Activated naive CD8-positive, alpha-beta T cell treated with anti-CD3 and anti-CD28 coated beads, Interleukin-2, amount 50 U/mL, for 24 hours (primary cell): ENCODE data around the gene LTBP4.
"Not testable (repeated sequence)": the region's sequence is repeated elsewhere in the genome, so short reads cannot be mapped to it uniquely, and the experiment has no call there.

Experiments used
- ATAC-seq: fragments of 150-1000 bp; cut with Tn5 transposase; one replicate; pipeline ENCODE4 v1.10.0; 2021
- DNase-seq: peaks from one replicate; pipeline ENCODE4 v3.0.0; 2021
- H3K27ac Mint-ChIP-seq: one replicate; pipeline ENCODE4 v1.8.0; 2021; ENCODE audit warnings: mild to moderate bottlenecking, mixed read lengths
- H3K27me3 Mint-ChIP-seq: one replicate; pipeline ENCODE4 v1.8.0; 2021; ENCODE audit warnings: mixed read lengths
- H3K36me3 Mint-ChIP-seq: one replicate; pipeline ENCODE4 v1.8.0; 2021; ENCODE audit warnings: low read depth, mixed read lengths
- H3K4me1 Mint-ChIP-seq: one replicate; pipeline ENCODE4 v1.8.0; 2021; ENCODE audit warnings: mixed read lengths
- H3K4me3 Mint-ChIP-seq: one replicate; pipeline ENCODE4 v1.8.0; 2021; ENCODE audit warnings: mild to moderate bottlenecking, moderate library complexity, mixed read lengths
- H3K9me3 Mint-ChIP-seq: one replicate; pipeline ENCODE4 v1.8.0; 2021; ENCODE audit warnings: mixed read lengths

The LTBP4 gene

GRCh38 chr19:40621966-40622772 lies 21.0 kb downstream of the LTBP4 start:
- Mint-ChIP-seq H3K4me1 (peaks cover 28% of the 10 kb centered on the region), H3K36me3 (peaks cover 38% of the 10 kb centered on the region), H3K27ac (no peak overlapping the region), H3K9me3 (no peaks in the 10 kb centered on the region), H3K4me3 (no peak overlapping the region), H3K27me3 (no peaks in the 10 kb centered on the region)
- no peak for DNase-seq
- no peak for ATAC-seq

GRCh38 chr19:40622773-40623075 lies 21.6 kb downstream of the LTBP4 start:
- ATAC-seq (no peak), DNase-seq (no peak)
- H3K36me3 Mint-ChIP-seq = peaks cover 40% of the 10 kb centered on the region
- H3K27ac Mint-ChIP-seq = no peak overlapping the region
- H3K4me3 Mint-ChIP-seq = no peak overlapping the region
- no peaks in the 10 kb centered on the region for H3K9me3 Mint-ChIP-seq
- H3K4me1 Mint-ChIP-seq = peaks cover 27% of the 10 kb centered on the region
- no peaks in the 10 kb centered on the region for H3K27me3 Mint-ChIP-seq

GRCh38 chr19:40623403-40624251 lies 22.5 kb downstream of the LTBP4 start:
- peak; percentile 39 for DNase-seq
- Mint-ChIP-seq H3K9me3 (no peaks in the 10 kb centered on the region), H3K4me3 (no peak overlapping the region), H3K4me1 (peaks cover 24% of the 10 kb centered on the region), H3K27ac (no peak overlapping the region), H3K36me3 (peaks cover 38% of the 10 kb centered on the region), H3K27me3 (no peaks in the 10 kb centered on the region)
- ATAC-seq = peak; percentile 26

- DNase-seq, H3K9me3 Mint-ChIP-seq, H3K4me3 Mint-ChIP-seq, ATAC-seq, H3K27me3 Mint-ChIP-seq: not testable (repeated sequence)
- Mint-ChIP-seq H3K4me1 (peaks cover 19% of the 10 kb centered on the region), H3K27ac (peak overlapping the region; percentile 7), H3K36me3 (peaks cover 33% of the 10 kb centered on the region)
These were observed 23.4 kb downstream of the LTBP4 start for GRCh38 chr19:40624369-40625153.

- DNase-seq = no peak
- peaks cover 36% of the 10 kb centered on the region for H3K36me3 Mint-ChIP-seq
- H3K4me1 Mint-ChIP-seq = peaks cover 18% of the 10 kb centered on the region
- H3K9me3 Mint-ChIP-seq = no peaks in the 10 kb centered on the region
- ATAC-seq = no peak
- no peak overlapping the region for H3K4me3 Mint-ChIP-seq
- no peaks in the 10 kb centered on the region for H3K27me3 Mint-ChIP-seq
- H3K27ac Mint-ChIP-seq = peak overlapping the region; percentile 12
These were observed 24.4 kb downstream of the LTBP4 start for GRCh38 chr19:40625406-40626120.

GRCh38 chr19:40626918-40627317 lies 25.7 kb downstream of the LTBP4 start:
- H3K4me3 Mint-ChIP-seq = no peak overlapping the region
- H3K36me3 Mint-ChIP-seq = peaks cover 30% of the 10 kb centered on the region
- no peaks in the 10 kb centered on the region for H3K27me3 Mint-ChIP-seq
- H3K9me3 Mint-ChIP-seq = no peaks in the 10 kb centered on the region
- DNase-seq (no peak), ATAC-seq (no peak)
- peaks cover 13% of the 10 kb centered on the region for H3K4me1 Mint-ChIP-seq
- no peak overlapping the region for H3K27ac Mint-ChIP-seq

GRCh38 chr19:40627486-40628279 lies 26.5 kb downstream of the LTBP4 start:
- H3K36me3 Mint-ChIP-seq = peaks cover 28% of the 10 kb centered on the region
- H3K4me1 Mint-ChIP-seq = peaks cover 12% of the 10 kb centered on the region
- no peak for DNase-seq
- H3K9me3 Mint-ChIP-seq = no peaks in the 10 kb centered on the region
- no peaks in the 10 kb centered on the region for H3K27me3 Mint-ChIP-seq
- H3K27ac Mint-ChIP-seq = no peak overlapping the region
- H3K4me3 Mint-ChIP-seq = no peak overlapping the region
- peak; percentile 25 for ATAC-seq

GRCh38 chr19:40629346-40629745 lies 28.2 kb downstream of the LTBP4 start:
- no peak for ATAC-seq
- Mint-ChIP-seq H3K27me3 (no peaks in the 10 kb centered on the region), H3K27ac (peak overlapping the region; percentile 67), H3K36me3 (peaks cover 25% of the 10 kb centered on the region), H3K9me3 (no peaks in the 10 kb centered on the region), H3K4me3 (no peak overlapping the region), H3K4me1 (peaks cover 13% of the 10 kb centered on the region)
- no peak for DNase-seq

GRCh38 chr19:40630571-40631160 lies 29.5 kb downstream of the LTBP4 start:
- Mint-ChIP-seq H3K36me3 (peaks cover 18% of the 10 kb centered on the region), H3K9me3 (no peaks in the 10 kb centered on the region), H3K27me3 (peaks cover 4% of the 10 kb centered on the region), H3K27ac (peak overlapping the region; percentile 30), H3K4me3 (no peak overlapping the region), H3K4me1 (peaks cover 10% of the 10 kb centered on the region)
- no peak for ATAC-seq
- no peak for DNase-seq

GRCh38 chr19:40632311-40633036 lies 31.3 kb downstream of the LTBP4 start:
- Mint-ChIP-seq H3K36me3 (peaks cover 8% of the 10 kb centered on the region), H3K4me3 (no peak overlapping the region), H3K27ac (no peak overlapping the region), H3K9me3 (no peaks in the 10 kb centered on the region), H3K27me3 (peaks cover 5% of the 10 kb centered on the region), H3K4me1 (peaks cover 8% of the 10 kb centered on the region)
- DNase-seq (no peak), ATAC-seq (no peak)

GRCh38 chr19:40633207-40633606 lies 32.0 kb downstream of the LTBP4 start:
- Mint-ChIP-seq H3K4me3 (no peak overlapping the region), H3K27ac (no peak overlapping the region), H3K4me1 (peaks cover 8% of the 10 kb centered on the region), H3K36me3 (peaks cover 8% of the 10 kb centered on the region), H3K27me3 (peaks cover 5% of the 10 kb centered on the region), H3K9me3 (no peaks in the 10 kb centered on the region)
- ATAC-seq (no peak), DNase-seq (no peak)

- no peaks in the 10 kb centered on the region for H3K9me3 Mint-ChIP-seq
- H3K27ac Mint-ChIP-seq = no peak overlapping the region
- no peak for ATAC-seq
- H3K36me3 Mint-ChIP-seq = no peaks in the 10 kb centered on the region
- H3K27me3 Mint-ChIP-seq = peaks cover 7% of the 10 kb centered on the region
- peaks cover 6% of the 10 kb centered on the region for H3K4me1 Mint-ChIP-seq
- DNase-seq = no peak
- H3K4me3 Mint-ChIP-seq = no peak overlapping the region
These were observed 37.2 kb downstream of the LTBP4 start for GRCh38 chr19:40638327-40638726.

- no peaks in the 10 kb centered on the region for H3K36me3 Mint-ChIP-seq
- no peaks in the 10 kb centered on the region for H3K9me3 Mint-ChIP-seq
- DNase-seq (no peak), ATAC-seq (no peak)
- H3K27ac Mint-ChIP-seq = no peak overlapping the region
- H3K4me1 Mint-ChIP-seq = peaks cover 2% of the 10 kb centered on the region
- peaks cover 7% of the 10 kb centered on the region for H3K27me3 Mint-ChIP-seq
- no peak overlapping the region for H3K4me3 Mint-ChIP-seq
These were observed 38.4 kb downstream of the LTBP4 start for GRCh38 chr19:40639638-40639982.
